HEK293T (cell line): Measurements from ENCODE around the gene NGRN.

Experiments
- CTCF ChIA-PET: fragments of 350-600 bp; formaldehyde crosslinking; extraction: SDS; loops from one replicate; lab custom pipeline; 2021; ENCODE audit warnings: antibody characterized with exemption, inconsistent platforms; lab: Yijun Ruan, JAX
- POLR2A ChIA-PET: fragments of 350-600 bp; formaldehyde crosslinking; extraction: SDS; loops from one replicate; lab custom pipeline; 2020; ENCODE audit warnings: antibody characterized with exemption, inconsistent platforms; lab: Yijun Ruan, JAX
- DNase-seq: peaks from one replicate; pipeline ENCODE4 v3.0.0; 2012; ENCODE audit warnings: mixed read lengths; ENCODE audit errors: extremely low spot score
- ARNT ChIP-seq: fragments of 450-650 bp; IDR thresholded peaks from 2 replicates; pipeline ENCODE4 v1.6.1; 2017; ENCODE audit warnings: mild to moderate bottlenecking
- BHLHE40 ChIP-seq: fragments of 450-650 bp; IDR thresholded peaks from 2 replicates; pipeline ENCODE4 v1.6.1; 2016; ENCODE audit warnings: mild to moderate bottlenecking, moderate library complexity, borderline replicate concordance
- CTBP1 ChIP-seq: fragments of 450-650 bp; IDR thresholded peaks from 2 replicates; pipeline ENCODE4 v1.6.1; 2016; ENCODE audit warnings: borderline replicate concordance
- ELF4 ChIP-seq: fragments of 450-650 bp; IDR thresholded peaks from 2 replicates; pipeline ENCODE4 v1.6.1; 2017; ENCODE audit warnings: antibody characterized with exemption
- FOXA1 ChIP-seq: fragments of 450-650 bp; IDR thresholded peaks from 2 replicates; pipeline ENCODE4 v1.6.1; 2016; ENCODE audit warnings: mild to moderate bottlenecking
- FOXK2 ChIP-seq: fragments of 450-650 bp; IDR thresholded peaks from 2 replicates; pipeline ENCODE4 v1.6.1; 2016; ENCODE audit warnings: mild to moderate bottlenecking
- FOXM1 ChIP-seq: fragments of 450-650 bp; IDR thresholded peaks from 2 replicates; pipeline ENCODE4 v1.6.1; 2017; ENCODE audit warnings: mild to moderate bottlenecking, borderline replicate concordance
- HDGF ChIP-seq: fragments of 450-650 bp; IDR thresholded peaks from 2 replicates; pipeline ENCODE4 v1.6.1; 2017; ENCODE audit warnings: antibody characterized with exemption, borderline replicate concordance
- L3MBTL2 ChIP-seq: fragments of 450-650 bp; conservative IDR thresholded peaks from 2 replicates; pipeline ENCODE4 v1.6.1; 2016; ENCODE audit warnings: mild to moderate bottlenecking
- LEF1 ChIP-seq: fragments of 450-650 bp; IDR thresholded peaks from 2 replicates; pipeline ENCODE4 v1.6.1; 2017; ENCODE audit warnings: mild to moderate bottlenecking, borderline replicate concordance
- NFRKB ChIP-seq: fragments of 450-650 bp; IDR thresholded peaks from 2 replicates; pipeline ENCODE4 v1.6.1; 2016; ENCODE audit warnings: mild to moderate bottlenecking, moderate library complexity
- PKNOX1 ChIP-seq: fragments of 450-650 bp; IDR thresholded peaks from 2 replicates; pipeline ENCODE4 v1.6.1; 2016
- SP1 ChIP-seq: fragments of 450-650 bp; IDR thresholded peaks from 2 replicates; pipeline ENCODE4 v1.6.1; 2017
- SUZ12 ChIP-seq: fragments of 450-650 bp; IDR thresholded peaks from 2 replicates; pipeline ENCODE4 v1.6.1; 2016; ENCODE audit warnings: mild to moderate bottlenecking
- TARDBP ChIP-seq: fragments of 450-650 bp; IDR thresholded peaks from 2 replicates; pipeline ENCODE4 v1.6.1; 2016
- ZNF384 ChIP-seq: fragments of 450-650 bp; IDR thresholded peaks from 2 replicates; pipeline ENCODE4 v1.6.1; 2016

The NGRN gene

DNA sequence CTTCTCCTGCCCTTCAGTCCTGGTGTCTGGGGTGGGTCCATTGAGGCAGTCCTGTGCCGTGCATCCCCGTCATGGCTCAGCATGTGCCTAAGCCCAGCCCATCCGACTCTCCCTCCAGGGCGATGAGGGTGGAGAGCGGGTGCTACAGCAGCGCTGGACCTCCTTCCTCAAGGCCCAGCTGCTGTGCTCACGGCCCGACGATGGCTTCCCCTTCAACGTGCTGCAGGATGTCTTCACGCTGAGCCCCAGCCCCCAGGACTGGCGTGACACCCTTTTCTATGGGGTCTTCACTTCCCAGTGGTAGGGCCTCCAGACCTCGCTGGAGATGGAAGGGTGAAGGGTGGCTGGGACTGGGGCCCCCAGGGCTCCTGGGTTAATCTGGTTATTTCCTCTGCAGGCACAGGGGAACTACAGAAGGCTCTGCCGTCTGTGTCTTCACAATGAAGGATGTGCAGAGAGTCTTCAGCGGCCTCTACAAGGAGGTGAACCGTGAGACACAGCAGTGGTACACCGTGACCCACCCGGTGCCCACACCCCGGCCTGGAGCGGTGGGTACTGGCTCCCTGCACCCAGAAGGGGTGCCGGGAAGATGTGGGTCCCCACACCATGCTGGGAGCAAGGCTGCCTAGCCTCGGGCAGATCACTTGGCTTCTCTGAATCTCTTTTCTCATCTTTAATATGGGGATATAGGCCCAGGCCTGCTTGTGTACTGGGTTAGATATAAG is 41.9 kb upstream of the NGRN start:
- DNase-seq, result no peak
- TF ChIP-seq FOXM1 (no peak), L3MBTL2 (no peak), NFRKB (no peak), TARDBP (no peak)
- ChIA-PET CTCF (interaction anchor here (0.8 kb wide), 1 partner anchor 9 kb away, joined by 3 read pairs; no protein-coding TSS in a partner anchor), POLR2A (no interaction called here)

DNA sequence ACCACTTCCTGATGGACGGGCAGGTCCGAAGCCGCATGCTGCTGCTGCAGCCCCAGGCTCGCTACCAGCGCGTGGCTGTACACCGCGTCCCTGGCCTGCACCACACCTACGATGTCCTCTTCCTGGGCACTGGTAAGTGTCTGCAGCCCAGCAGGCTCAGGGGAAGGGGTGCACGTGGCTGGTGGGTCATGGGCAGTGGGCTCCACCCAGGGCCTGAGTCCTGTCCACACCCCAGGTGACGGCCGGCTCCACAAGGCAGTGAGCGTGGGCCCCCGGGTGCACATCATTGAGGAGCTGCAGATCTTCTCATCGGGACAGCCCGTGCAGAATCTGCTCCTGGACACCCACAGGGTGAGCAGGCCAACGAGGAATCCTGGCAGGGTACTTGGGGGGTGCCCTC is 40.4 kb upstream of the NGRN start:
- DNase-seq, result no peak
- ChIA-PET POLR2A (no interaction called here), CTCF (no interaction called here)
- TF ChIP-seq FOXA1, result no peak
- no peak for TF ChIP-seq ELF4
- TF ChIP-seq HDGF, result no peak
- TF ChIP-seq BHLHE40, result no peak
- no peak for TF ChIP-seq CTBP1
- TF ChIP-seq L3MBTL2, result no peak
- no peak for TF ChIP-seq FOXM1
- no peak for TF ChIP-seq PKNOX1
- no peak for TF ChIP-seq ZNF384

GRCh38 chr15:90225504-90226234 is 39.8 kb upstream of the NGRN start:
- DNase-seq, result no peak
- ChIA-PET POLR2A (interaction anchor here (0.5 kb wide), 1 partner anchor 8 kb away, joined by 3 read pairs; the partner anchor contains the start of genes CIB1 and GDPGP1), CTCF (no interaction called here)
- no peak for TF ChIP-seq TARDBP
- TF ChIP-seq L3MBTL2, result no peak
- no peak for TF ChIP-seq FOXM1
- no peak for TF ChIP-seq ARNT
- no peak for TF ChIP-seq BHLHE40
- no peak for TF ChIP-seq FOXK2
- no peak for TF ChIP-seq HDGF
- TF ChIP-seq SUZ12, result no peak
- TF ChIP-seq CTBP1, result no peak
- TF ChIP-seq NFRKB, result no peak
- TF ChIP-seq SP1, result no peak
- no peak for TF ChIP-seq LEF1
- TF ChIP-seq ELF4, result no peak
- TF ChIP-seq FOXA1, result no peak
- no peak for TF ChIP-seq PKNOX1
- no peak for TF ChIP-seq ZNF384

DNA sequence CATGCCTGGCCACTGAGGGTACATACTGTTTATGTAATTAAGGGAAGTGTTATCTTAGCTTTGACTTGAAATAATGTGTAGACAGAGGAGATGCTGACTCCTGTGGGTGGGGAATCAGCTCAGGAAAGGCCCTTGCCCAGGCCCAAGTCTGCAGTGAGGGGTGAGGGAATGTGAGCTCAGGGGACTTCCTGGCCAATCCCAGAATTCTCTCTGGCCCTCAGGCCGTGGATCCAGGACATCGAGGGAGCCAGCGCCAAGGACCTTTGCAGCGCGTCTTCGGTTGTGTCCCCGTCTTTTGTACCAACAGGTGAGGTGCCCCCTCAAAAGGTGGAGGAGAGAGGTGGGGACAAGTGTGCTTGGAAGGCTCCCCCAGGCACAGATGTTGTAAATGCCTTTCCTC is 38.1 kb upstream of the NGRN start:
- ChIA-PET POLR2A (no interaction called here), CTCF (interaction anchor here (0.6 kb wide), 1 partner anchor 304 kb away, joined by 3 read pairs; no protein-coding TSS in a partner anchor)
- no peak for DNase-seq
- TF ChIP-seq L3MBTL2 (no peak), SP1 (no peak), FOXK2 (no peak), BHLHE40 (no peak), FOXA1 (no peak), PKNOX1 (no peak), LEF1 (no peak), ELF4 (no peak), TARDBP (no peak), FOXM1 (no peak), ZNF384 (no peak), CTBP1 (no peak), SUZ12 (no peak), HDGF (no peak), ARNT (no peak), NFRKB (no peak)

DNA sequence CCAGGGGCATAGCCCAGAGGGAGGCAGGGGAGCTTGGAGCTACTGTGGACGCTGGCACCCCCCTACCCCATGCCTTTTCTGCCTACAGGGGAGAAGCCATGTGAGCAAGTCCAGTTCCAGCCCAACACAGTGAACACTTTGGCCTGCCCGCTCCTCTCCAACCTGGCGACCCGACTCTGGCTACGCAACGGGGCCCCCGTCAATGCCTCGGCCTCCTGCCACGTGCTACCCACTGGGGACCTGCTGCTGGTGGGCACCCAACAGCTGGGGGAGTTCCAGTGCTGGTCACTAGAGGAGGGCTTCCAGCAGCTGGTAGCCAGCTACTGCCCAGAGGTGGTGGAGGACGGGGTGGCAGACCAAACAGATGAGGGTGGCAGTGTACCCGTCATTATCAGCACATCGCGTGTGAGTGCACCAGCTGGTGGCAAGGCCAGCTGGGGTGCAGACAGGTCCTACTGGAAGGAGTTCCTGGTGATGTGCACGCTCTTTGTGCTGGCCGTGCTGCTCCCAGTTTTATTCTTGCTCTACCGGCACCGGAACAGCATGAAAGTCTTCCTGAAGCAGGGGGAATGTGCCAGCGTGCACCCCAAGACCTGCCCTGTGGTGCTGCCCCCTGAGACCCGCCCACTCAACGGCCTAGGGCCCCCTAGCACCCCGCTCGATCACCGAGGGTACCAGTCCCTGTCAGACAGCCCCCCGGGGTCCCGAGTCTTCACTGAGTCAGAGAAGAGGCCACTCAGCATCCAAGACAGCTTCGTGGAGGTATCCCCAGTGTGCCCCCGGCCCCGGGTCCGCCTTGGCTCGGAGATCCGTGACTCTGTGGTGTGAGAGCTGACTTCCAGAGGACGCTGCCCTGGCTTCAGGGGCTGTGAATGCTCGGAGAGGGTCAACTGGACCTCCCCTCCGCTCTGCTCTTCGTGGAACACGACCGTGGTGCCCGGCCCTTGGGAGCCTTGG is 37.4 kb upstream of the NGRN start:
- no peak for DNase-seq
- TF ChIP-seq TARDBP (no peak), HDGF (no peak), ELF4 (no peak)
- ChIA-PET POLR2A (no interaction called here), CTCF (no interaction called here)
